Measurements from ENCODE around the gene TTC31.
A peak's percentile ranks its signal among the peaks of the same experiment; 100 is the strongest.
"Not testable (repeated sequence)": the region's sequence is repeated elsewhere in the genome, so short reads cannot be mapped to it uniquely, and the experiment has no call there.

Gene TTC31

GRCh38 chr2:74457549-74458131 is 25.2 kb upstream of the TTC31 start:
- DNase-seq, result peak; percentile 86

GRCh38 chr2:74458132-74458937 is 24.5 kb upstream of the TTC31 start, which contains the start of gene WBP1:
WBP1 (plus strand) TSS chr2:74458438; CDS start chr2:74458603, 165 bp downstream.
- peak; percentile 100 for DNase-seq

GRCh38 chr2:74458938-74459363 is 23.9 kb upstream of the TTC31 start:
- no peak for DNase-seq

GRCh38 chr2:74459503-74460118 is 23.3 kb upstream of the TTC31 start:
- not testable (repeated sequence) for DNase-seq

GRCh38 chr2:74460187-74460586 is 22.7 kb upstream of the TTC31 start:
- DNase-seq, result not testable (repeated sequence)

- no peak for DNase-seq
Measured at GRCh38 chr2:74461187-74462053, 21.5 kb upstream of the TTC31 start.

- DNase-seq, result no peak
Measured at GRCh38 chr2:74462054-74462785, 20.7 kb upstream of the TTC31 start.

GRCh38 chr2:74462786-74463105 is 20.1 kb upstream of the TTC31 start:
- no peak for DNase-seq

GRCh38 chr2:74464406-74464805 is 18.5 kb upstream of the TTC31 start:
- no peak for DNase-seq

- not testable (repeated sequence) for DNase-seq
Measured at GRCh38 chr2:74470742-74471141, 12.1 kb upstream of the TTC31 start.

GRCh38 chr2:74471332-74472065 is 11.4 kb upstream of the TTC31 start:
- DNase-seq, result no peak

GRCh38 chr2:74472086-74472944 is 10.6 kb upstream of the TTC31 start, which contains the start of gene MRPL53:
MRPL53 (minus strand) TSS chr2:74472680; CDS start chr2:74472660, 20 bp downstream.
- peak; percentile 96 for DNase-seq

GRCh38 chr2:74472945-74473258 is 10.0 kb upstream of the TTC31 start:
- DNase-seq, result no peak

GRCh38 chr2:74474481-74474880 is 8.4 kb upstream of the TTC31 start:
- no peak for DNase-seq

- DNase-seq, result no peak
Measured at GRCh38 chr2:74474899-74475298, 8.0 kb upstream of the TTC31 start.

GRCh38 chr2:74481431-74481830 is 1.4 kb upstream of the TTC31 start:
- no peak for DNase-seq

GRCh38 chr2:74481961-74482800 is 700 bp upstream of the TTC31 start:
- peak; percentile 67 for DNase-seq

GRCh38 chr2:74483675-74484164 is 839 bp downstream of the TTC31 start:
- DNase-seq, result not testable (repeated sequence)

- no peak for DNase-seq
Measured at GRCh38 chr2:74486141-74486540, 3.3 kb downstream of the TTC31 start.

Data from CD4-positive, alpha-beta T cell treated with Interleukin-10 for 1 hour (primary cell).